HCT116 (cell line): ENCODE measurements around the gene HCN4. TPM values are rescaled to one million over a fixed set of nuclear protein-coding genes. Genes with fewer than 3 reads are reported as not detected.

Source experiments
- ATAC-seq: fragments of 200-7000 bp; cut with Tn5 transposase; 2 replicates; pipeline ENCODE4 v1.9.1; 2020; ENCODE audit warnings: mild to moderate bottlenecking, moderate library complexity
- BruUV-seq: library from RNA; stranded (reverse); fragments of 400-500 nt; replicated peaks from 2 replicates; lab custom pipeline; 2021; lab: Mats Ljungman, UMichigan
- CTCF ChIA-PET: fragments of 300-600 bp; sonication (Branson Sonifier 250); formaldehyde crosslinking; loops from one replicate; lab custom pipeline; 2021; ENCODE audit warnings: antibody characterized with exemption; lab: Charles Lee
- POLR2A ChIA-PET: fragments of 300-600, 350-600 bp; sonication (Branson Sonifier 250); formaldehyde crosslinking; loops from one replicate; lab custom pipeline; 2021; ENCODE audit warnings: antibody characterized with exemption; lab: Charles Lee
- RAD21 ChIA-PET, 2 experiments: fragments of 300-600 bp; sonication (Branson Sonifier 250); formaldehyde crosslinking; loops; one replicate each; lab custom pipeline; 2023; ENCODE audit warnings: low total read pairs in 2 of 2; ENCODE audit not compliant: uncharacterized antibody in 2 of 2, unreplicated experiment in 2 of 2, low non-redundant PET in 1 of 2; lab: Charles Lee
- DNase-seq: peaks from one replicate; pipeline ENCODE4 v3.0.0-alpha.2; 2010; ENCODE audit warnings: low read depth, low spot score
- H2AFZ ChIP-seq: fragments of 200-600 bp; shearing (Covaris generic), sonication (generic); 2 replicates; pipeline ENCODE4 v1.6.1; 2017; ENCODE audit warnings: low read depth, mixed run types, mixed read lengths, antibody characterized with exemption, low read length; ENCODE audit not compliant: poor library complexity, severe bottlenecking
- H3K27ac ChIP-seq: 2 replicates; pipeline ENCODE4 v1.5.1; 2012; ENCODE audit warnings: low read depth, low read length
- H3K27me3 ChIP-seq: fragments of 200-600 bp; sonication (generic); 2 replicates; pipeline ENCODE4 v1.6.1; 2016; ENCODE audit warnings: mixed run types, low read length, mixed read lengths; ENCODE audit not compliant: insufficient read depth
- H3K36me3 ChIP-seq, 2 experiments: fragments of 200-500 bp in 1 of 2; fragments of 200-600 bp in 1 of 2; sonication (Bioruptor generic) in 1 of 2; sonication (generic) in 1 of 2; 2 replicates each; pipeline versions ENCODE4 v1.5.1 to v1.6.1; 2014 to 2016; ENCODE audit warnings: low read length in 2 of 2, inconsistent platforms in 1 of 2, mixed read lengths in 1 of 2, mixed run types in 1 of 2; ENCODE audit not compliant: insufficient read depth in 2 of 2, control insufficient read depth in 1 of 2
- H3K4me1 ChIP-seq, 2 experiments: fragments of 200-600 bp in 1 of 2; sonication (generic) in 1 of 2; 2 replicates each; pipeline versions ENCODE4 v1.5.1 to v1.6.1; 2012 to 2017; ENCODE audit warnings: low read length in 2 of 2, inconsistent platforms in 1 of 2, mild to moderate bottlenecking in 1 of 2, mixed read lengths in 1 of 2, mixed run types in 1 of 2, moderate library complexity in 1 of 2; ENCODE audit not compliant: insufficient read depth in 2 of 2, control insufficient read depth in 1 of 2
- H3K4me2 ChIP-seq: fragments of 200-600 bp; sonication (generic); 2 replicates; pipeline ENCODE4 v1.6.1; 2017; ENCODE audit warnings: mixed run types, low read length, mixed read lengths
- H3K4me3 ChIP-seq, 2 experiments: fragments of 200-600 bp in 1 of 2; sonication (generic) in 1 of 2; replicated peaks in 1 of 2; 2 replicates each; pipeline ENCODE4 v1.5.1; 2011 to 2016; ENCODE audit warnings: low read length in 2 of 2, control low read depth in 1 of 2, low read depth in 1 of 2, mild to moderate bottlenecking in 1 of 2, mixed read lengths in 1 of 2, mixed run types in 1 of 2
- H3K79me2 ChIP-seq: fragments of 200-600 bp; sonication (generic); 2 replicates; pipeline ENCODE4 v1.6.1; 2017; ENCODE audit warnings: mild to moderate bottlenecking, mixed run types, low read length, moderate library complexity, mixed read lengths; ENCODE audit not compliant: insufficient read depth
- H3K9ac ChIP-seq: fragments of 200-600 bp; sonication (generic); 2 replicates; pipeline ENCODE4 v1.6.1; 2016; ENCODE audit warnings: low read length, mixed read lengths
- H3K9me2 ChIP-seq: fragments of 200-600 bp; sonication (generic), shearing (Covaris generic); 2 replicates; pipeline ENCODE4 v1.6.1; 2017; ENCODE audit warnings: mixed run types, mild to moderate bottlenecking, moderate library complexity; ENCODE audit not compliant: insufficient read depth
- H3K9me3 ChIP-seq, 2 experiments: fragments of 200-500 bp in 1 of 2; fragments of 200-600 bp in 1 of 2; sonication (Bioruptor generic) in 1 of 2; sonication (generic) in 1 of 2; 2 replicates each; pipeline ENCODE4 v1.6.1; 2014 to 2017; ENCODE audit warnings: low read length in 2 of 2, mixed read lengths in 2 of 2, inconsistent platforms in 1 of 2, low read depth in 1 of 2, mild to moderate bottlenecking in 1 of 2, mixed run types in 1 of 2, moderate library complexity in 1 of 2; ENCODE audit not compliant: control insufficient read depth in 1 of 2, insufficient read depth in 1 of 2
- H4K20me1 ChIP-seq: fragments of 200-600 bp; sonication (generic), shearing (Covaris generic); 2 replicates; pipeline ENCODE4 v1.6.1; 2017; ENCODE audit warnings: mixed run types, mild to moderate bottlenecking, moderate library complexity; ENCODE audit not compliant: insufficient read depth
- CEBPB ChIP-seq: IDR thresholded peaks from 2 replicates; pipeline ENCODE4 v1.6.1; 2012; ENCODE audit warnings: low read depth
- EGR1 ChIP-seq: IDR thresholded peaks from 2 replicates; pipeline ENCODE4 v1.6.1; 2012; ENCODE audit warnings: low read depth
- FOSL1 ChIP-seq: IDR thresholded peaks from 2 replicates; pipeline ENCODE4 v1.6.1; 2012; ENCODE audit warnings: low read depth
- JUND ChIP-seq: IDR thresholded peaks from 2 replicates; pipeline ENCODE4 v1.6.1; 2012
- REST ChIP-seq: IDR thresholded peaks from 2 replicates; pipeline ENCODE4 v1.6.1; 2012; ENCODE audit warnings: low read depth
- SP1 ChIP-seq: IDR thresholded peaks from 2 replicates; pipeline ENCODE4 v1.6.1; 2012; ENCODE audit warnings: low read depth
- intact Hi-C: fragments of 100-400 bp; cut with micrococcal nuclease; formaldehyde crosslinking; loops from 2 replicates; pipeline ENCODE4 v1.10.0; 2022
- total RNA-seq: library from RNA; stranded (reverse); gene quantifications from one replicate; pipeline ENCODE4 v1.2.1, GENCODE V29; 2021; ENCODE audit not compliant: unreplicated experiment

The HCN4 gene
- total RNA-seq, 1 experiment from 2014 or later: 1.7 TPM

- Histone ChIP-seq H3K79me2 (no peaks in the 10 kb centered on the region), H2AFZ (no peak overlapping the region), H3K4me3 (no peak overlapping the region), H4K20me1 (no peaks in the 10 kb centered on the region), H3K27me3 (no peaks in the 10 kb centered on the region), H3K36me3 (no peaks in the 10 kb centered on the region), H3K4me1 (no peaks in the 10 kb centered on the region), H3K9me3 (no peaks in the 10 kb centered on the region), H3K9ac (no peak overlapping the region), H3K27ac (no peak overlapping the region), H3K4me2 (no peak overlapping the region), H3K9me2 (no peaks in the 10 kb centered on the region)
- no peak for ATAC-seq
- no peak for DNase-seq
- intact Hi-C loops: no loop called here
- POLR2A ChIA-PET: no interaction called here
- BruUV-seq: no TSS peak
- RAD21 ChIA-PET: no interaction called here
- TF ChIP-seq FOSL1: no peak
- no peak for TF ChIP-seq REST
- TF ChIP-seq CEBPB: no peak
- no peak for TF ChIP-seq EGR1
- TF ChIP-seq JUND: no peak
- no peak for TF ChIP-seq SP1
- CTCF ChIA-PET: interaction anchor here (1.0 to 2.9 kb wide), 3 partner anchors 35 to 553 kb away, joined by 4 to 23 read pairs (median 5); no protein-coding TSS in a partner anchor
Observed at GRCh38 chr15:73275862-73276261, 92.9 kb downstream of the HCN4 start.
